K562 treated with DMSO at 1 percent for 4 hours (cell line): ENCODE measurements around the gene ATP5MC2. TPM values are rescaled to one million over a fixed set of nuclear protein-coding genes. Genes with fewer than 3 reads are reported as not detected.

Source experiments
- total RNA-seq: library from RNA; unstranded; fragments of 300-600 nt; gene quantifications from 2 replicates; pipeline ENCODE4 v1.2.3, GENCODE V29; 2022; ENCODE audit not compliant: insufficient read depth

ATP5MC2 gene
- total RNA-seq: 473 and 530 TPM in 2 replicates

GRCh38 chr12:53675701-53676607 lies at the start of gene ATP5MC2:
Gene ATP5MC2 (minus strand): TSS chr12:53676083. CDS start chr12:53672614, 3,469 bp downstream.

GRCh38 chr12:53625946-53626701 lies 49.8 kb downstream of the ATP5MC2 start, which contains the start of gene ATF7:
Gene ATF7 (minus strand): TSS chr12:53626382. CDS start chr12:53601000, 25,382 bp downstream.

Other genes with a start within 250 kb of the ATP5MC2 start
- 215 and 222 TPM in 2 replicates for gene PRR13, start 234.3 kb downstream of the ATP5MC2 start, total RNA-seq
- 906 and 938 TPM in 2 replicates for gene PCBP2, start 224.0 kb downstream of the ATP5MC2 start, total RNA-seq
- 6.0 and 8.7 TPM in 2 replicates for gene MAP3K12, start 176.6 kb downstream of the ATP5MC2 start, total RNA-seq
- 55.5 and 59.8 TPM in 2 replicates for gene TARBP2, start 174.8 kb downstream of the ATP5MC2 start, total RNA-seq
- gene NPFF, start 168.6 kb downstream of the ATP5MC2 start, total RNA-seq: not detected in 2 replicates
- gene ATF7, start 49.7 kb downstream of the ATP5MC2 start, total RNA-seq: 7.9 and 9.6 TPM in 2 replicates
- gene CALCOCO1, start 51.4 kb upstream of the ATP5MC2 start, total RNA-seq: 20.7 and 34.5 TPM in 2 replicates
- not detected in 2 replicates for gene CISTR, start 75.9 kb upstream of the ATP5MC2 start, total RNA-seq